DND-41 (cell line): ENCODE measurements around the gene ZNRF1.
A peak's percentile ranks its signal among the peaks of the same experiment; 100 is the strongest.
"Not testable (repeated sequence)": the region's sequence is repeated elsewhere in the genome, so short reads cannot be mapped to it uniquely, and the experiment has no call there.

Experiments used
- ATAC-seq: fragments of 200-7000 bp; cut with Tn5 transposase; 3 replicates; pipeline ENCODE4 v1.9.1; 2021; ENCODE audit warnings: low read depth; ENCODE audit not compliant: insufficient read depth
- DNase-seq: peaks from one replicate; pipeline ENCODE4 v3.0.0-alpha.2; 2020
- H2AFZ ChIP-seq: 2 replicates; pipeline ENCODE4 v1.6.0; 2012; ENCODE audit warnings: low read depth, low read length
- H3K27ac ChIP-seq: 2 replicates; pipeline ENCODE4 v1.5.1; 2012; ENCODE audit warnings: low read length, inconsistent platforms
- H3K27me3 ChIP-seq: fragments of 200-600 bp; sonication (generic); 2 replicates; pipeline ENCODE4 v1.6.0; 2012; ENCODE audit warnings: low read length, mild to moderate bottlenecking, inconsistent platforms; ENCODE audit not compliant: insufficient read depth, poor library complexity
- H3K36me3 ChIP-seq: 2 replicates; pipeline ENCODE4 v1.5.1; 2012; ENCODE audit warnings: low read length, inconsistent platforms; ENCODE audit not compliant: insufficient read depth
- H3K4me1 ChIP-seq: 2 replicates; pipeline ENCODE4 v1.5.1; 2012; ENCODE audit warnings: mild to moderate bottlenecking, low read length; ENCODE audit not compliant: insufficient read depth
- H3K4me2 ChIP-seq: 2 replicates; pipeline ENCODE4 v1.6.0; 2012; ENCODE audit warnings: mild to moderate bottlenecking, moderate library complexity, low read length, inconsistent platforms; ENCODE audit not compliant: insufficient read depth
- H3K4me3 ChIP-seq, 2 experiments: fragments of 200-600 bp in 1 of 2; shearing (Covaris generic) in 1 of 2; 2 replicates each; pipeline ENCODE4 v1.5.1; 2012 to 2016; ENCODE audit warnings: inconsistent platforms in 2 of 2, low read length in 2 of 2, mild to moderate bottlenecking in 2 of 2, low read depth in 1 of 2, moderate library complexity in 1 of 2
- H3K79me2 ChIP-seq: 2 replicates; pipeline ENCODE4 v1.6.0; 2012; ENCODE audit warnings: low read length, inconsistent platforms; ENCODE audit not compliant: insufficient read depth
- H3K9ac ChIP-seq: 2 replicates; pipeline ENCODE4 v1.6.0; 2012; ENCODE audit warnings: low read depth, mild to moderate bottlenecking, inconsistent platforms, low read length, moderate library complexity
- H3K9me3 ChIP-seq: 2 replicates; pipeline ENCODE4 v1.5.1; 2012; ENCODE audit warnings: low read length, moderate library complexity, mild to moderate bottlenecking, inconsistent platforms; ENCODE audit not compliant: insufficient read depth, severe bottlenecking
- H4K20me1 ChIP-seq: 2 replicates; pipeline ENCODE4 v1.6.0; 2012; ENCODE audit warnings: low read length; ENCODE audit not compliant: insufficient read depth
- CTCF ChIP-seq: IDR thresholded peaks from 2 replicates; pipeline ENCODE4 v1.5.1; 2012; ENCODE audit warnings: borderline replicate concordance, low read length, moderate library complexity, mild to moderate bottlenecking; ENCODE audit not compliant: poor library complexity, severe bottlenecking; ENCODE audit errors: extremely low read depth
- EZH2 ChIP-seq: IDR thresholded peaks from 3 replicates; pipeline ENCODE4 v1.6.1; 2012; ENCODE audit warnings: borderline replicate concordance, low read depth, mild to moderate bottlenecking, moderate library complexity, low read length, inconsistent platforms; ENCODE audit not compliant: severe bottlenecking

Gene ZNRF1

GRCh38 chr16:75024594-75024993 is 25.8 kb downstream of the ZNRF1 start:
- Histone ChIP-seq H2AFZ (no peak overlapping the region), H3K27ac (peak overlapping the region; percentile 26), H4K20me1 (peaks cover 64% of the 10 kb centered on the region), H3K4me3 (no peak overlapping the region), H3K4me1 (peaks cover 44% of the 10 kb centered on the region), H3K9ac (no peak overlapping the region), H3K27me3 (no peaks in the 10 kb centered on the region), H3K4me2 (no peak overlapping the region; the same call in 1 of the 2 replicates), H3K36me3 (peaks cover 43% of the 10 kb centered on the region), H3K9me3 (peaks cover 16% of the 10 kb centered on the region), H3K79me2 (peaks cover 96% of the 10 kb centered on the region)
- peak; percentile 28 for DNase-seq
- ATAC-seq = peak; percentile 69
- TF ChIP-seq EZH2 (no peak), CTCF (no peak)

GRCh38 chr16:75025761-75026160 is 26.9 kb downstream of the ZNRF1 start:
- H2AFZ ChIP-seq = no peak overlapping the region
- peaks cover 44% of the 10 kb centered on the region for H3K4me1 ChIP-seq
- no peak overlapping the region for H3K4me3 ChIP-seq
- no peak overlapping the region for H3K4me2 ChIP-seq
- H3K79me2 ChIP-seq = peaks cover 96% of the 10 kb centered on the region
- DNase-seq = no peak
- no peak for TF ChIP-seq EZH2
- TF ChIP-seq CTCF = no peak
- peaks cover 42% of the 10 kb centered on the region for H3K36me3 ChIP-seq
- peaks cover 7% of the 10 kb centered on the region for H3K9me3 ChIP-seq
- H3K27ac ChIP-seq = peak overlapping the region; percentile 22; the same call in 1 of the 2 replicates
- peaks cover 71% of the 10 kb centered on the region for H4K20me1 ChIP-seq
- no peaks in the 10 kb centered on the region for H3K27me3 ChIP-seq
- H3K9ac ChIP-seq = no peak overlapping the region
- ATAC-seq = no peak

GRCh38 chr16:75026239-75026891 is 27.5 kb downstream of the ZNRF1 start:
- not testable (repeated sequence) for H2AFZ ChIP-seq, DNase-seq, H3K4me3 ChIP-seq, H3K9ac ChIP-seq, H3K27ac ChIP-seq, ATAC-seq, H3K27me3 ChIP-seq, H3K9me3 ChIP-seq, H3K4me2 ChIP-seq
- H3K4me1 ChIP-seq = peaks cover 38% of the 10 kb centered on the region
- H3K79me2 ChIP-seq = peaks cover 96% of the 10 kb centered on the region
- peaks cover 36% of the 10 kb centered on the region for H3K36me3 ChIP-seq
- H4K20me1 ChIP-seq = peaks cover 73% of the 10 kb centered on the region

GRCh38 chr16:75026892-75027391 is 28.1 kb downstream of the ZNRF1 start:
- peaks cover 36% of the 10 kb centered on the region for H3K36me3 ChIP-seq
- H3K4me1 ChIP-seq = peaks cover 32% of the 10 kb centered on the region
- no peak overlapping the region for H3K4me2 ChIP-seq
- H2AFZ ChIP-seq = no peak overlapping the region
- ATAC-seq (no peak), DNase-seq (no peak)
- no peak for TF ChIP-seq CTCF
- TF ChIP-seq EZH2 = no peak
- H3K27me3 ChIP-seq = no peaks in the 10 kb centered on the region
- no peaks in the 10 kb centered on the region for H3K9me3 ChIP-seq
- H3K9ac ChIP-seq = no peak overlapping the region
- H3K27ac ChIP-seq = no peak overlapping the region
- peaks cover 73% of the 10 kb centered on the region for H4K20me1 ChIP-seq
- H3K79me2 ChIP-seq = peaks cover 96% of the 10 kb centered on the region
- no peak overlapping the region for H3K4me3 ChIP-seq
